Suprapubic skin (tissue), 4 donors: ENCODE data around the gene DISC1.
"Not testable (repeated sequence)": the region's sequence is repeated elsewhere in the genome, so short reads cannot be mapped to it uniquely, and the experiment has no call there.

Experiments
- CTCF ChIP-seq, 2 donors: fragments of 200-600 bp in 1 of 2; fragments of 450-650 bp in 1 of 2; sonication (generic) in 1 of 2; IDR thresholded peaks; one replicate each; pipeline ENCODE4 v1.5.1; 2016 to 2019; ENCODE audit warnings: antibody characterized with exemption in 2 of 2, mild to moderate bottlenecking in 1 of 2, moderate library complexity in 1 of 2
- EP300 ChIP-seq: sonication (generic); formaldehyde crosslinking; IDR thresholded peaks from one replicate; pipeline ENCODE4 v1.6.1; 2017; ENCODE audit warnings: antibody characterized with exemption
- POLR2A ChIP-seq, 2 donors: fragments of 450-650 bp; IDR thresholded peaks; one replicate each; pipeline ENCODE4 v1.6.1; 2017; ENCODE audit warnings: antibody characterized with exemption in 2 of 2, mild to moderate bottlenecking in 2 of 2, moderate library complexity in 2 of 2
- POLR2AphosphoS5 ChIP-seq, 3 donors: sonication (generic); formaldehyde crosslinking; IDR thresholded peaks; one replicate each; pipeline ENCODE4 v1.6.1; 2017; ENCODE audit warnings: antibody characterized with exemption in 3 of 3

GRCh38 chr1:231641444-231641843 is 14.9 kb downstream of the DISC1 start:
- not testable (repeated sequence) for TF ChIP-seq POLR2A (IDR thresholded peaks at IDR 0.05); CTCF (IDR thresholded peaks at IDR 0.05); POLR2AphosphoS5 (IDR thresholded peaks at IDR 0.05); EP300
